ENCODE data around the gene TTC7B.
"Not testable (repeated sequence)": the region's sequence is repeated elsewhere in the genome, so short reads cannot be mapped to it uniquely, and the experiment has no call there.

TTC7B gene

GRCh38 chr14:90815822-90816662 lies at the start of gene TTC7B:
Gene TTC7B, minus strand, starts transcription at chr14:90816430. Its CDS starts 135 bp downstream, at chr14:90816295.
- no peak for DNase-seq (ENCODE audit: low spot score)

DNA sequence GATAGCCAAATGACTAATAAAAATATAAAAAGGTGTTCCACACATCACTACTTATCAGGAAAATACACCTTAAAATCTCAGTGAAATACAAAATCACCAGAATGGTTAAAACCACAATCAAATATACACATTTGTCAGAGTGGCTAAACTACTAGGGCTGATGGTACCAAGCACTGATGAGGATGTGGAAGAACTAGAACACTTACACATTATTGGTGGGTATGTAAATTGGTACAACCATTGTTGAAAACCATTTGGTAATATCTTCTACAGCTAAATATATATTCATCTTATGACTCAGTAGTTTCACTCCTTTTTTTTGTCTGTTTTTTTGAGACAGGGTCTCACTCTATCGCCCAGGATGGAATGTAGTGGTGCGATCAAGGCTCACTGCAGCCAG lies 48.5 kb upstream of the TTC7B start:
- DNase-seq (ENCODE audit: low spot score): no peak

DNA sequence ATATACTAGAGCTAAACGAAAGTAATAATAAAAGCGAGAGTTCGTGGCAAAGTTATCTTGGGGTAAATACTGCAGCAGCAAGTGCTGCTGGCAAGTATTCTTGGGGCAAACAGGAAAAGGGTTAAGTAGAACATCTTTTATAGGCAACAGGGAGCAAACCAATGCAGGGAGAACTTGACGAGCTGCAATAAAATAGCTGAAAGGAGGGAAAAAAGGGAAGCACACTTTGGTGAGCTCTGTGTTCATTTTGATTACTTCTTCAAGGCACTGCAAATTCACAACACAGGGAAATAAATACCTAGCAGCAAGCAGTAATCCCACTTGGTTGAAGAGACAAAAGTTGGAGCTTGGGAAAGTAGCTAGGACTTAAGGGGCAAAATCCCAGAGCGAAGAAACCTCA lies 42.3 kb upstream of the TTC7B start:
- DNase-seq (ENCODE audit: low spot score): no peak

DNA sequence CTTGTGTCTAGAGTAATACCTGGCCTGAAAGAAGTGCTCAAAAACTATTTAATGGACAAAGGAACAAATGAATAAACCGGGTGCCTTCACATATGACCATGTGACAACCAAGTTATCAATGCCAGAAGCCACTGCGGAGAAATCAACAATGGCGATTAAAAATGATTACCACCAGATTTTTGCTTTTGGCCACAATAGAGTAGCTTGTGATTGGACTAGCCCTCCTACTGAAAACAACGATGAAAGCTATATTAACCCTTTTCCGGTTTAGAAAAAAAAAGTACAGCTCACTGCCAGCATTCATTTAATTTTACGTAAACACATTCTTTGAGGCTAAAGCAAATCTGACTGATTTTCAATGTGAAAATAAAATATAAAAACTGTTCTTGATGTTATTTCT lies 41.6 kb upstream of the TTC7B start:
- DNase-seq (ENCODE audit: low spot score): no peak

DNA sequence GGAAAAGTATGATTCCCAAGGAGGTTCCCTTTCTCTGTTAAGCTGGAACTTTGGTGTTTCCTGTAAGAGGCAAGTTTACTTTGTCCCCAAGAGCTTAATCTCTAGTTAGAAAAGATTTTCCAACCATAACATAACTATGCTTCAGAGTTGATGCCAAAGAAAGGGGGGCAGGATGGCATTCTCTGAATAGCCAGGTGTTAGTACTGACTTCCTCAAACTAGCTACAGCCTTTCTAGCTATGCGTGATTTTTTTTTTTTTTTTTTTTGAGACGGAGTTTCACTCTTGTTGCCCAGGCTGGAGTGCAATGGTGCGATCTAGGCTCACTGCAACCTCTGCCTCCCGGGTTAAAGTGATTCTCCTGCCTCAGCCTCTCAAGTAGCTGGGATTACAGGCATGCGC lies 39.9 kb upstream of the TTC7B start:
- not testable (repeated sequence) for DNase-seq (ENCODE audit: low spot score)

- no peak for DNase-seq (ENCODE audit: low spot score)
These were observed 36.9 kb upstream of the TTC7B start for GRCh38 chr14:90853116-90853515.

GRCh38 chr14:90851327-90852036 lies 35.3 kb upstream of the TTC7B start:
- no peak for DNase-seq (ENCODE audit: low spot score)

GRCh38 chr14:90850487-90850886 lies 34.3 kb upstream of the TTC7B start:
- no peak for DNase-seq (ENCODE audit: low spot score)

GRCh38 chr14:90849787-90850444 lies 33.7 kb upstream of the TTC7B start:
- no peak for DNase-seq (ENCODE audit: low spot score)

GRCh38 chr14:90848944-90849731 lies 32.9 kb upstream of the TTC7B start:
- no peak for DNase-seq (ENCODE audit: low spot score)

GRCh38 chr14:90846511-90846910 lies 30.3 kb upstream of the TTC7B start:
- no peak for DNase-seq (ENCODE audit: low spot score)

DNA sequence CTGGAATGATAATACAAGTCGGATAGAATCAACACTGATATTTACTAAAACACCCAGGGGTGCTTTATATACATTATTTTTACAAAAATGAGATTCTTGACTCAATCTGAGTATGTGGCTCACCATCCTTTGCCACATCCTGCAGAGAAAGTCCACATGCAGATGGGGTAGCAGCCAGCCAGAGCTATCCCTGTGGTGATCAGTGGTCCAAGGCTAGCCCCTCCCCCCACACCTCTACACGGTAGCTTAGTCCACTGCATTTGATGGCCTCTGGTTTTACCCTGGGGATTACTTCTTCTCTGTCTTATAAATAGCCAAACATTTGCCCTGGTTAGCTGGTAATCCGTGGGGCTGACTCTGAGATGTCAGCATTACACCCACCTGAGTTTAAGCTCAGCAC lies 28.1 kb upstream of the TTC7B start:
- no peak for DNase-seq (ENCODE audit: low spot score)

- DNase-seq (ENCODE audit: low spot score): no peak
These were observed 26.5 kb upstream of the TTC7B start for GRCh38 chr14:90842726-90843125.

- not testable (repeated sequence) for DNase-seq (ENCODE audit: low spot score)
These were observed 24.4 kb upstream of the TTC7B start for GRCh38 chr14:90840667-90841066.

GRCh38 chr14:90839889-90840266 lies 23.6 kb upstream of the TTC7B start:
- no peak for DNase-seq (ENCODE audit: low spot score)

DNA sequence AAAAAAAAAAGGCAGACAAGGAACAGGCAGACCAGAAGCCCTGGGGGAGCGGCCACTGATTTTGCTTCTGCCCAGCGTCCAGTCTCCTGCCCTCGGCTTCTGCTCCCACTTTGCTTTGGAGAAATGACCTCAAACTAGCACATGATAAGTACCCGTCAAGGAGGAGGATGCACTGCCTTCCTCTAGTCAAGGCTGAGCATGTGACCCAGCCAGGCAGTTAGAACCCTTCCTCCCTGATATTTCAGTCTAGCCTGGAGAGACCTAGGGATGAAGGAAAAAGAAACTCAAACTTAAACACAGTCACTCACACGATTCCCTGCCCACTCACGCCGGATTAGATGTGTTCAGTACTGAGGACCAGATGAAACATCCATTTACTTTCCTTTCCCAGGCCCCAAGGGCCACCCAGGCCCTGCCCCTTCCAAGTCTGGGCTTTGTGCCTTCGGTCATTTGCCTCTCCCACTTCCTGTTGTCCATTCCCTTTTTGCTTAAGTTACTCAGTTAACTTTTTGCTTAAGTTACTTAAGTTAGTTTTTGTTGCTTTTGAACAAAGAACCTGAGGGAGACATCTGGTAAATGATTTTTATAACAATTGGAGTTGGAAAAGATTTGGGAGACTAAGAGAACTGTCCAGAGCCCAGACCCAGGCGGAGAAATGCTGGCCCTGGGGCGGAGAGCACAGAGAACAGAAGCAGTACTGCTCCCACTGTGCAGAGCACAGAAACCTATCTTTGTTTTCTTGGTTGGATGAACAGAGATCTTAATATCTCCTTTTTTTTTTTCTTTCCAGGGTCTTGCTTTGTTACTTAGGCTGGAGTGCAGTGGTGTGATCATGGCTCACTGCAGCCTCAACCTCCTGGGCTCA lies 23.0 kb upstream of the TTC7B start:
- no peak for DNase-seq (ENCODE audit: low spot score)

DNA sequence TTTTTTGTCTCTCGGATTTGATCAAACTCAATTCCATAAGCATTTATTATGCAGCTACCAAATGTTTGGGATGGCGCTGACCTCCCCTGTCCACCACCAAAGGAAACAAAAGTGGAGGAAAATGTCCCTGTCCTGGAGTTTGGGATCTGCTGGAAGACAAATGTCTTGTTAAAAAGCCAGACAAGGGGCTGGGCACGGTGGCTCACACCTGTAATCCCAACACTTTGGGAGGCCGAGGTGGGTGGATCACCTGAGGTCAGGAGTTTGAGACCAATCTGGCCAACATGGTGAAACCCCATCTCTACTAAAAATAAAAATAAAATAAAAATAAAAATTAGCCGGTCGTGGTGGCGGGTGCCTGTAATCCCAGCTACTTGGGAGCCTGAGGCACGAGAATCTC lies 22.3 kb upstream of the TTC7B start:
- not testable (repeated sequence) for DNase-seq (ENCODE audit: low spot score)

- DNase-seq (ENCODE audit: low spot score): no peak
These were observed 21.1 kb upstream of the TTC7B start for GRCh38 chr14:90837355-90837754.

DNA sequence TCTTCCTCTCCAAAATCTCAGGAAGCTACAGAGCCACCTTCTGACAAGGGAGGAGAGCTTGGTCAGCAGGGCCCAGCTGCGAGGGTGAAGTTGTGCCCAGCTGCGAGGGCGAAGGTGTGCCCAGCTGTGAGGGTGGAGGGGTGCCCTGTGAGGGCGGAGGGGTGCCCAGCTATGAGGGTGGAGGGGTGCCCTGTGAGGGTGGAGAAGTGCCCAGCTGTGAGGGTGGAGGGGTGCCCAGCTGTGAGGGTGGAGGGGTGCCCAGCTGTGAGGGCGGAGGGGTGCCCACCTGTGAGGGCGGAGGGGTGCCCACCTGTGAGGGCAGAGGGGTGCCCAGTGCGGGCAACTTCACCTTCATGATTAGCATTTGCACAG lies 20.4 kb upstream of the TTC7B start:
- no peak for DNase-seq (ENCODE audit: low spot score)

DNA sequence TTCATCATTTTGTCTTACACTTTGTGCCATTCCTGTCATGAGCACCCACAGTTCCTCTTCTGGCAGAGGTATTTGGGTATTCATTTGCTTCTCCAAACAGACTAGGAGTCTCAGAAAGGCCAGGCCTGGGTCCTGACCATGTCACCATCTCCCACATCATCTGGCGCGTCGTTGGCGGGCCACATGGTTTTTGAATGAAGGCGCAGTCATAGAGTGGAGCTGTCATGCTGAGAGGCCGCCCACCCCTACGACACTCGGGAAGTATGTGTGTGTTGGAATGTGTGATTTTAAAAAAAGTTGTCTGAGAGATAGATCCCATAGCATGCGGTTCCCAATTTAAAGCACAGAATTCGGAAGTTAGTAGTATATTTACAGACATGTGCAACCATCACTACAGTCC lies 15.6 kb upstream of the TTC7B start:
- no peak for DNase-seq (ENCODE audit: low spot score)
